Measurements from ENCODE around the gene GAS2L1. TPM values are rescaled to one million over a fixed set of nuclear protein-coding genes. Genes with fewer than 3 reads are reported as not detected.
A peak's percentile ranks its signal among the peaks of the same experiment; 100 is the strongest.

Gene GAS2L1
- total and polyA plus RNA-seq, 2 donors (not counting 3 experiments of a cell fraction or from before 2014, with no cell fraction given): 30.5 to 44.0 TPM

DNA sequence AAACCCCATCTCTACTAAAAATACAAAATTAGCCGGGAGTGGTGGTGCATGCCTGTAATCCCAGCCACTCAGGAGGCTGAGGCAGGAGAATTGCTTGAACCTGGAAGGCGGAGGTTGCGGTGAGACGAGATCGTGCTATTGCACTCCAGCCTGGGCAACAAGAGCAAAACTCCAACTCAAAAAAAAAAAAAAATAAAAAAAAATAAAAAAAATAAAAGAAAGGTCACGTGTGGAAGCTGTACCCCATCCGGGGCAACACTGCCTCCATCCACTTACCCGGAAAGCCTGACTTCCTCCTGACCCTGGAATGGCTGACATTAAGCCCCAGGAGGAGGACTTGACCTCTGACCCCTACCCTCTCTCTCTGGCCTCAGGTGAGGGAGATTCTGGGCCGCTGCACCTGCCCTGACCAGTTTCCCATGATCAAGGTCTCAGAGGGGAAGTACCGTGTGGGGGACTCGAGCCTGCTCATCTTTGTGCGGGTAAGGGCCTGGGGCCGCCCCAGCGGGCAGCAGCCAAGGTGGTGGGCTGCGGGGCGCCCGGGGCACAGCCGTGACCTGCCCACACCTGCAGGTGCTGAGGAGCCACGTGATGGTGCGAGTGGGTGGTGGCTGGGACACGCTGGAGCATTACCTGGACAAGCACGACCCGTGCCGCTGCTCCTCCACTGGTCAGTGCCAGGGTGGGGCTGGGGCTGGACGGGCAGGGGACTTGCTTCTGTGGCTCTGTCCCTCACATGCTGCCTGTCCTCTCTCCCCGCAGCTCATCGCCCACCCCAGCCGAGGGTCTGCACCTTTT, 3.8 kb downstream of the GAS2L1 start:
- Histone ChIP-seq H3K9ac (replicated peaks; ENCODE audit: extremely low read depth, insufficient read depth, low read length) (peak overlapping the region; percentile 36), H4K20me1 (replicated peaks; ENCODE audit: control insufficient read depth, extremely low read depth, insufficient read depth, low read length) (no peaks in the 10 kb centered on the region), H3K27ac (ENCODE audit: insufficient read depth, low read depth, low read length) (peak overlapping the region; percentile 87), H3K4me1 (ENCODE audit: control insufficient read depth, extremely low read depth, insufficient read depth, low read length) (peaks cover 40% of the 10 kb centered on the region), H3K9me3 (replicated peaks; ENCODE audit: control insufficient read depth, insufficient read depth, low read length) (no peaks in the 10 kb centered on the region), H3K27me3 (ENCODE audit: control insufficient read depth in 2 of 2, insufficient read depth in 2 of 2, low read length in 2 of 2) (peaks cover 16 to 20% of the 10 kb centered on the region in 2 experiments), H3K4me3 (replicated peaks in 1 of 3; ENCODE audit: insufficient read depth in 1 of 3, low read depth in 1 of 3, low read length in 3 of 3) (no peak overlapping the region), H2AFZ (ENCODE audit: low read depth, low read length) (no peak overlapping the region), H3K4me2 (ENCODE audit: insufficient read depth, low read length) (no peak overlapping the region), H3K79me2 (ENCODE audit: control insufficient read depth, insufficient read depth, low read length) (peaks cover 9% of the 10 kb centered on the region), H3K36me3 (ENCODE audit: control insufficient read depth in 2 of 2, extremely low read depth in 1 of 2, insufficient read depth in 2 of 2, low read length in 2 of 2) (peaks cover 0 to 4% of the 10 kb centered on the region in 2 experiments), H3K9me1 (replicated peaks; ENCODE audit: control insufficient read depth, extremely low read depth, insufficient read depth, low read length) (no peaks in the 10 kb centered on the region)
- BruUV-seq (replicated peaks): no TSS peak
- ChIA-PET POLR2A (interaction anchor here (0.6 kb wide), 1 partner anchor 73 kb away, joined by 7 read pairs; no protein-coding TSS in a partner anchor), CTCF (interaction anchor here (0.7 to 1.9 kb wide), 3 partner anchors 10 to 49 kb away, joined by 3 to 6 read pairs (median 6); no protein-coding TSS in a partner anchor)
- dilution Hi-C loops (cut with MboI; ENCODE audit: extremely low pct_ligation_motif_present, low sequenced_read_pairs) (no loop called here), intact Hi-C loops (cut with micrococcal nuclease) (no loop called here)
- DNase-seq (ENCODE audit: low read depth, low spot score): no peak
- no peak for FAIRE-seq
- TF ChIP-seq, protein P1, sequence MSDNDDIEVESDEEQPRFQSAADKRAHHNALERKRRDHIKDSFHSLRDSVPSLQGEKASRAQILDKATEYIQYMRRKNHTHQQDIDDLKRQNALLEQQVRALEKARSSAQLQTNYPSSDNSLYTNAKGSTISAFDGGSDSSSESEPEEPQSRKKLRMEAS (IDR thresholded peaks at IDR 0.05; ENCODE audit: insufficient read depth, insufficient read length): no peak
- TF ChIP-seq, protein P2, sequence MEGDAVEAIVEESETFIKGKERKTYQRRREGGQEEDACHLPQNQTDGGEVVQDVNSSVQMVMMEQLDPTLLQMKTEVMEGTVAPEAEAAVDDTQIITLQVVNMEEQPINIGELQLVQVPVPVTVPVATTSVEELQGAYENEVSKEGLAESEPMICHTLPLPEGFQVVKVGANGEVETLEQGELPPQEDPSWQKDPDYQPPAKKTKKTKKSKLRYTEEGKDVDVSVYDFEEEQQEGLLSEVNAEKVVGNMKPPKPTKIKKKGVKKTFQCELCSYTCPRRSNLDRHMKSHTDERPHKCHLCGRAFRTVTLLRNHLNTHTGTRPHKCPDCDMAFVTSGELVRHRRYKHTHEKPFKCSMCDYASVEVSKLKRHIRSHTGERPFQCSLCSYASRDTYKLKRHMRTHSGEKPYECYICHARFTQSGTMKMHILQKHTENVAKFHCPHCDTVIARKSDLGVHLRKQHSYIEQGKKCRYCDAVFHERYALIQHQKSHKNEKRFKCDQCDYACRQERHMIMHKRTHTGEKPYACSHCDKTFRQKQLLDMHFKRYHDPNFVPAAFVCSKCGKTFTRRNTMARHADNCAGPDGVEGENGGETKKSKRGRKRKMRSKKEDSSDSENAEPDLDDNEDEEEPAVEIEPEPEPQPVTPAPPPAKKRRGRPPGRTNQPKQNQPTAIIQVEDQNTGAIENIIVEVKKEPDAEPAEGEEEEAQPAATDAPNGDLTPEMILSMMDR (IDR thresholded peaks at IDR 0.05; ENCODE audit: extremely low read depth in 1 of 2, insufficient read depth in 1 of 2, low read depth in 1 of 2, low read length in 2 of 2): no peak
- TF ChIP-seq FOS (IDR thresholded peaks at IDR 0.05; ENCODE audit: borderline replicate concordance, insufficient read depth, low read length) (no peak), POLR2A (IDR thresholded peaks at IDR 0.05; ENCODE audit: low read depth, low read length) (no peak), GATA2 (IDR thresholded peaks at IDR 0.05; ENCODE audit: insufficient read depth, insufficient read length, low read depth, low read length) (no peak), POLR2AphosphoS5 (IDR thresholded peaks at IDR 0.05; ENCODE audit: insufficient read depth, low read depth, low read length) (no peak), JUN (IDR thresholded peaks at IDR 0.05; ENCODE audit: borderline replicate concordance, insufficient read depth, insufficient read length, low read depth) (no peak), MYC (IDR thresholded peaks at IDR 0.05; ENCODE audit: low read depth, low read length) (no peak), EZH2 (IDR thresholded peaks at IDR 0.05; ENCODE audit: borderline replicate concordance, low read depth, low read length, severe bottlenecking) (no peak)
